ENCODE results near the gene STOX2.

DNA sequence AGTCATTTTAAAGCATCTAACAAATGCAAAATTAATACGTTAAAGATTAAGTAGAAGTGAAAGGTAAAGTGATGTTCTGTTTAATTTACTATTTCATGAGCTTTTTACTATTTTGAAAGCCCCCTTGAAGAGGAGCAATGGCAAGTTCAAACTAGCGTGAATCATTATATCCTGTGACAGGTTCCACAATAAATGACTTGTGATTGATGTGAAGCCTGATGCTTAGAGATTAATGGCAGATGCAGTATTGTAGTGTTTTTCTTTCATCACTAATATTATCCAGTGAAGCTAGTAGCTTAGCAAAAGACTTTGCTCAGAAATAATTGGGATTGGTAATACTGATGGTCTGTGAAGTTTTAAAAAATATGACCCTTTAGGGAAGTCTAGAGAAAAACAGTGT, 57.3 kb downstream of the STOX2 start:
- TF ChIP-seq, protein P1, sequence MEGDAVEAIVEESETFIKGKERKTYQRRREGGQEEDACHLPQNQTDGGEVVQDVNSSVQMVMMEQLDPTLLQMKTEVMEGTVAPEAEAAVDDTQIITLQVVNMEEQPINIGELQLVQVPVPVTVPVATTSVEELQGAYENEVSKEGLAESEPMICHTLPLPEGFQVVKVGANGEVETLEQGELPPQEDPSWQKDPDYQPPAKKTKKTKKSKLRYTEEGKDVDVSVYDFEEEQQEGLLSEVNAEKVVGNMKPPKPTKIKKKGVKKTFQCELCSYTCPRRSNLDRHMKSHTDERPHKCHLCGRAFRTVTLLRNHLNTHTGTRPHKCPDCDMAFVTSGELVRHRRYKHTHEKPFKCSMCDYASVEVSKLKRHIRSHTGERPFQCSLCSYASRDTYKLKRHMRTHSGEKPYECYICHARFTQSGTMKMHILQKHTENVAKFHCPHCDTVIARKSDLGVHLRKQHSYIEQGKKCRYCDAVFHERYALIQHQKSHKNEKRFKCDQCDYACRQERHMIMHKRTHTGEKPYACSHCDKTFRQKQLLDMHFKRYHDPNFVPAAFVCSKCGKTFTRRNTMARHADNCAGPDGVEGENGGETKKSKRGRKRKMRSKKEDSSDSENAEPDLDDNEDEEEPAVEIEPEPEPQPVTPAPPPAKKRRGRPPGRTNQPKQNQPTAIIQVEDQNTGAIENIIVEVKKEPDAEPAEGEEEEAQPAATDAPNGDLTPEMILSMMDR (IDR thresholded peaks at IDR 0.05): no peak
- TF ChIP-seq EZH2 (IDR thresholded peaks at IDR 0.05): no peak
- no peak for TF ChIP-seq EZH2phosphoT487 (IDR thresholded peaks at IDR 0.05)

Data from neural progenitor cell (in vitro differentiated cells).